Activated gamma-delta T cell (primary cell): ENCODE results near the gene RNF224.
"Not testable (repeated sequence)": the region's sequence is repeated elsewhere in the genome, so short reads cannot be mapped to it uniquely, and the experiment has no call there.

Experiments used
- DNase-seq: peaks from one replicate; lab custom pipeline; 2025; lab: John Stamatoyannopoulos, UW

Gene RNF224

DNA sequence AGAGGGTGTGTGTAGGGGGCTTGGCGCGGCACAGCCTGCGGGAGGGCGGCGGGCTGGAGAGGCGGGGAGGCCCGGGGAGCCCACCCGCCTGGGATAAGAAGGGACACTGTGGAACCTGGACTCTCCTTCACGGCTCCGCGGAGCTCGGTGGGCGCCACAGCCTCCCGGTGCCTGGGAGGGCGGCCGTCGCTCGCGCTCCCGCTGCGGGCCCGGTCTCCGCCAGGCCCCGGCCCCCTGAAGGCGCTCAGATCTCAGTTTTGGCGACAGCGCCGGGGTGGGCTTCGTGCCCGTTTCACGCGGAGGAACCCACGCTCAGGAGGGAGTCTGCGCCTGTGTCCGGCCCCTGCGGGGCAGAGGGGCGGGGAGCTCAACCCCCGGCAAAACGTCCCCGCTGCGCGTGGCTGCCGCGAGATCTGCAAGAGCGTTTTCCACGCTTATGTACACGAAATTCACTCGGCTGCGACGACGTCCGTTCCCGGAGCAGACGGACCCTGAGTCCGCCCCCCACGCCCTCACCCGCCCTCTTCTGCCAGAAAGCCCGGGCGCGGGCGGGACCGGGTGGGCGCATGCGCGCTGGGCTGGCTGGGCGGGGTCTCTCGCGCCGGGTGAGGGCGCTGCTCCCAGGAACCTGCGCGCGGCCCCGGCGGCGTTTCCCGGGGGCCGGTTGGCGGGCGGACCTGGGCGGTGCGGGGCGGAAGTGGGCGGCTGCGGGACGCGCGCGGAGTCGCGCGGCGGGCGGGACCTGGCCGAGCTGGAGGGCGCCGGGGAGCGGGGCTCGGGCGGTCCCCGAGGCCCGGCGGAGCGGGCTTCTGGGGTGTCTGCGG is 27.5 kb downstream of the RNF224 start, which contains the start of gene NELFB:
TSS of gene NELFB (plus strand) at position 704 of the 824 bp plus-strand sequence.
- peak; percentile 96 for DNase-seq

DNA sequence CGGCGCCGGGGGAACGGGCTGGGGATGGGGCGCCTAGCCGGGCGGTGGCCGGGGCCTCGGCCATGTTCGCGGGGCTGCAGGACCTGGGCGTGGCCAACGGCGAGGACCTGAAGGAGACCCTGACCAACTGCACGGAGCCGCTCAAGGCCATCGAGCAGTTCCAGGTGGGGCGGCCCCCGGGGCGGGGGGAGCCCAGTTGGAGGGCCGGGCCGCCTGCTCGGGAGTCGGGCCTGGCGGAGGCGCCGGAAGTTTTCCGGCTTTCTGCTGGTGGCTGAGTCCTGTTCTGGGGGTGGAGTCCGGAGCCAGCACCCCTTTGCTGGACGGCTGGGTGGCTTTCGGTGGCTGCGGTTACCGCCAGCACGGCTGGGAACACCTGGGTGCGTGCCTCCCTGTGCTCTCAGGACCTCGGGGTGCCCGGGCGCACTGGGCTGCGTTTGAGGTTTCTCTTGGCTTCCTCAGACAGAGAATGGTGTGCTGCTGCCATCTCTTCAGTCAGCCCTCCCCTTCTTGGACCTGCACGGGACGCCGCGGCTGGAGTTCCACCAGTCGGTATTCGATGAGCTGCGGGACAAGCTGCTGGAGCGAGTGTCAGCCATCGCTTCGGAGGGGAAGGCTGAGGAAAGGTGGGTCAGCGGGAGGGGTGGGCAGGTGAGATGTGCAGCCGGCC is 28.3 kb downstream of the RNF224 start:
- no peak for DNase-seq

DNA sequence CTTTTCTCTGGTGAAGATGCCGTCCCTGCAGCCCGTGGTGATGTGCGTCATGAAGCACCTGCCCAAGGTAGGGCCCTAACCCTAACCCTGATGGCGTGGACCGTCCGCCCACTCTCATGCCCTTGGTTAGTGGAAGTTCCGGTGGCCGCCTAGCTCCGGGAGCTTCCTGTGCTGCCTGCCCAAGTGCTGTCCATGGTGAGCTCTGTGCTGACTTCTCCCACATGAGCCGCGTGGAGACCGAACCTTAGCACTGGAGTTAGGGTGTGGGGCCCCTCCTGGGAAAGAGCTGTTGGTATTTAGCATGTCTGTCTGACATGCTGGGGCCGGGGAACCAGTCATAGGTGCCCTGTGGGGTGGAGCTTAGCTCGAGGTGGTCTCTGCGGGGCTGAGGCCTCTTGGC is 29.1 kb downstream of the RNF224 start:
- DNase-seq: no peak

DNA sequence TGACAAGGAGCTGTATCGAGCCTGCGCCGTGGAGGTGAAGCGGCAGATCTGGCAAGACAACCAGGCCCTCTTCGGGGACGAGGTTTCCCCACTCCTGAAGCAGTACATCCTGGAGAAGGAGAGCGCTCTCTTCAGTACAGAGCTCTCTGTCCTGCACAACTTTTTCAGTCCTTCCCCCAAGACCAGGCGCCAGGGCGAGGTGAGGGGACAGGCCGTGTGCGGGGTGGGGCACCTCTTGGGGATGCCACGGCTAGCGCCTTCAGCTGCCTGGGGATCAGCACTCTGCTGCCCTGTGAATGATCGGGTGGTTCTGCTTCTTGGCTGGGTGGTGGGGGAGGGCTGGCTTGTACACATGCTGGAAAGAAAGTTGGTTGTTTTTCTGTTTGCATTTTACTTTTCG is 29.6 kb downstream of the RNF224 start:
- DNase-seq: no peak

DNA sequence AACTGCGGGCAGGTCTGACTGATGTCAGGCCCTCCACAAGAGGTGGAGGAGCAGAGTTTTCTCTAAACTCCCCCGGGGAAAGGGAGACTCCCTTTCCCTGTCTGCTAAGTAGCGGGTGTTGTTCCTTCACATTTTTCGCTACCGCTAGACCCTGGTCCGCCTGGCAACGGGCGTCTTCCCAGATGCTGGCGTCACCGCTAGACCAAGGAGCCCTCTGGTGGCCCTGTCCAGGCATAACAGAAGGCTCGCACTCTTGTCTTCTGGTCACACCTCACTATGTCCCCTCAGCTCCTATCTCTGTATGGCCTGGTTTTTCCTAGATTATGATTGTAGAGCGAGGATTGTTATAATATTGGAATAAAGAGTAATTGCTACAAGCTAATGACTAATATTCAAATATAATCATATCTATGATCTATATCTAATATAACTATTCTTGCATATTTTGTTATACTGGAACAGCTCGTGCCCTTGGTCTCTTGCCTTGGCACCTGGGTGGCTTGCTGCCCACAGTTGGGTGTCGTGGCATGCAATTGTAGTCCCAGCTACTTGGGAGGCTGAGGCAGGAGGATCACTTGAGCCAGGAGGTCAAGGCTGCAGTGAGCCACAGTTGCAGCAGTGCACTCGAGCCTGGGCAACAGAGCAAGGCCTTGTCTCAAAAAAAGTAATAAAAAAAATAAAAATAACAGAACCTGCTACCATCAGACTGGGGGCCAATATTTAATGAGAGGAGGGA is 35.0 kb downstream of the RNF224 start:
- DNase-seq: not testable (repeated sequence)

DNA sequence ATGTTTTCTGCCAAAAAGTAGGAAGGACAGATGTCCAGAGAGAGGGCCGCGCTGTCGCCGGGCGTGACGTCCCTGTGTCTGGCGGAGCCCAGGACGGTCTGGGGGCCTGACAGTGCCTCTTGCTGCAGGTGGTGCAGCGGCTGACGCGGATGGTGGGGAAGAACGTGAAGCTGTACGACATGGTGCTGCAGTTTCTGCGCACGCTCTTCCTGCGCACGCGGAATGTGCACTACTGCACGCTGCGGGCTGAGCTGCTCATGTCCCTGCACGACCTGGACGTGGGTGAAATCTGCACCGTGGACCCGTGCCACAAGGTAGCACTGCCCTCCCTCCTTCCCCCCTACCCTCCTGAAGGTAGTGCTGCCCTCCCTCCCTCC is 35.6 kb downstream of the RNF224 start:
- no peak for DNase-seq

DNA sequence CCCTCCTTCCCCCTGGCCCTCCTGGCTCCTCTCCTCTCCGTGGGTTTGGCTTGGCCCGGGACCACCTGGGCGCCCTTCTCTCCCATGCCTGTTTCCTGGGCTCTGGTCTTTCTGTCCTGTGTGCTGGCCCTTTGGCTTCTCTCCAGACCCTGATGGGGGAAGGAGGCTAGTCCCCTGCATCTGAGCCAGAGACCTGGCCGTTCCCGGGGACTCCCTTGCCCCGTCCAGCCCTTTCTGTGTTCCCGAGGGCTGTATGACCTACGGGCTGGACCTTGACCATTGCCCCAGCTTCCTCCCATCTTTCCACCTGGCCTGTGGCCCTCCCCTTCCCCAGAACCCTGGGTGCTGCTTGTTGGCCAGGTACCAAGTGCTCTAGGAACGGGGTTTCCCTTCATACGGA is 36.2 kb downstream of the RNF224 start:
- no peak for DNase-seq

DNA sequence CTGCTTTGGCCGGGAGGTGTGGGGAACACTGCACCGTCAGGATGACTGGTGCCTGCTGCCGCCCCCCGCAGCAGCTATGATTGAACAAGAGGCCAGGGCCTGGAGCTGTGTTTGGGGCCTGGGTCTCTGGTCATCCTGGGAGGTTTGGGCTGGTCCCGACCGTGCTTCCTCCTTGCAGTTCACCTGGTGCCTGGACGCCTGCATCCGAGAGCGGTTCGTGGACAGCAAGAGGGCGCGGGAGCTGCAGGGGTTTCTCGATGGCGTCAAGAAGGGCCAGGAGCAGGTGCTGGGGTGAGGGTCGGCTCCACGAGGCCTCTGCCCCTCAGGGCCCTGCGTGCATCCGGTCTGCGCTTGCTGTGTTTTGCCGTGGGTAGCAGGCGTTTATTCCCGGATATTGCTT is 36.8 kb downstream of the RNF224 start:
- no peak for DNase-seq

DNA sequence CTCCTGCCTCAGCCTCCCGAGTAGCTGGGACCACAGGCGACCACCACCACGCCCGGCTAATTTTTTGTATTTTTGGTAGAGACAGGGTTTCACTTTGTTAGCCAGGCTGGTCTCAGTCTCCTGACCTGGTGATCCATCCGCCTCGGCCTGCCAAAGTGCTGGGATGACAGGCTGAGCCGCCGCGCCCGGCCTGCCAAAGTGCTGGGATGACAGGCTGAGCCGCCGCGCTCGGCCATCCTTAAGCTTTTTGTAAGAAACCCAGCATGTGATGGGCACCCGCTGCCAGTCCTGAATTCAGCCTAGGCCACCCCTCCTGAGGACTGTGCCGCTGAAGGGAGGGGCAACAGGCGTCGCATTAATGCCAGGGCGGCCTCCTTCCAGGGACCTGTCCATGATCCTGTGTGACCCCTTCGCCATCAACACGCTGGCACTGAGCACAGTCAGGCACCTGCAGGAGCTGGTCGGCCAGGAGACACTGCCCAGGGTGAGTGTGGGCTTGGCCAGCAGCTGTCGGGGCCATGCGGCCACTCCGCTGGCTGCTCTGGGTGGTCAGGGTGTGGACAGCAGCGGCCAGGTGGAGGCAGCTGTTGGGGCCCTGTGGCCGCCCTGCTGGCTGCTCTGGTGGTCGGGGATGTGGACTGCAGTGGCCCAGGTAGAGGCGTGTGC is 38.3 kb downstream of the RNF224 start:
- DNase-seq: no peak

DNA sequence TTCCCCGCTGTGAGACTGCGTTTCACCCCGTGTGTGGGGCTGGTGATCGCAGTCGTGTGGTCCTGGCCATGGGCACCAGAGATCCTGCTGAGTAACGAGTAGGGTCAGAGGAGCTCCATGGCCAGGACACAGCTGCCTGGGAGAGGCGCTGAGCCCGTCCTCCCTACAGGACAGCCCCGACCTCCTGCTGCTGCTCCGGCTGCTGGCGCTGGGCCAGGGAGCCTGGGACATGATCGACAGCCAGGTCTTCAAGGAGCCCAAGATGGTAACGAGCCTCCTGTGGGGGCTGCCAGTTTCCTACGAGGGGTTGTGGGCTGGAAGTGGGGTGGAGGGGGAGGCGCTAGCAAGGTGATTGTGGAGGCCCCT is 38.8 kb downstream of the RNF224 start:
- DNase-seq: no peak

DNA sequence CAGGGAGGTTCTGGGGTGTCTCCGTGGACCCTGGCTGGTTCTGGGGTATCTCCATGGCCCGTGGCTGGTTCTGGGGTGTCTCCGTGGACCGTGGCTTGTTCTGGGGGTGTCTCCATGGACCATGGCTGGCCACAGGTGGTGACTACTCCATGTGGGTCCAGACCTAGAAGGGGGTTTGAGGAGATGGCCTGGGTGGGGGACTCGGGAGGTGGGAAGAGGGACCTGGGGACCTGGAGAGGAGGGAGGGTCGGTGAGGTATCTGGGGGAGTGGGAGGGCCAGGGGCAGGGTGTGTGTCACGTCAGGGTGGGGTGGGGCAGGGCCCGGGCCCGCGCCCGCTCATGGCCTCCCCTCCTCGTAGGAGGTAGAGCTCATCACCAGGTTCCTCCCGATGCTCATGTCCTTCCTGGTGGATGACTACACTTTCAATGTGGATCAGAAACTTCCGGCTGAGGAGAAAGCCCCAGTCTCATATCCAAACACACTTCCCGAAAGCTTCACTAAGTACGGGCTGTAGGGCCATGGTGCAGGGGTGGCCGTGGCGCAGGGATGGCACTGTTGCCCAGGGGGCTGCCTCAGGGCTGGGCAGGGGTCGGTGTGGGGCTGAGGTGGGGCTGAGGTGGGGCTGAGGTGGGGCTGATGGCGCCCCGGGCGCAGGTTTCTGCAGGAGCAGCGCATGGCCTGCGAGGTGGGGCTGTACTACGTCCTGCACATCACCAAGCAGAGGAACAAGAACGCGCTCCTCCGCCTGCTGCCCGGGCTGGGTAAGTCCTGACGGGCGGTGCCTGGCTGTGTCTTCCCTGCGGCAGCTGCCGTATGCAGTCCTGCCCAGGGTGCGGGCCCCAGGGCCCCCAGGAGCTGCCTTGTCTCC is 39.5 kb downstream of the RNF224 start:
- DNase-seq: no peak

DNA sequence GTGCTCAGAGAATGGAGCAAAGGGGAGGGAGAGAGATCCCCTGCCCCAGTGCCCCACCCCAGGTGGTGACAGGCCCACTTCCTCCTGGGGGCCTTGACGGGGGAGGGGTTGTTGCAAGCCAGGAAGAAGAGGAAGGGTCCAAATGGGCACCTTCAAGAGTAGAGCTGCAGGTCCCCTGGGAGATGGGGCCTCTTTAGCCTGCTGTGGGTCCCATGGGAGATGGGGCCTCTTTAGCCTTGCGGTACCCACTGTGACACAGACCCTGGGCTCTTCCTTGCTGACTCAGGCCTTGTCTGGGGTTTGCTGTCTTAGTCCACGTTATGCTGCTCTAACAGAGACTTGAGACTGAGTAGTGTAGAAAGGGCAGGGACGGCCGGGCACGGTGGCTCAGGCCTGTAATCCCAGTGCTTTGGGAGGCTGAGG is 40.6 kb downstream of the RNF224 start:
- no peak for DNase-seq

DNA sequence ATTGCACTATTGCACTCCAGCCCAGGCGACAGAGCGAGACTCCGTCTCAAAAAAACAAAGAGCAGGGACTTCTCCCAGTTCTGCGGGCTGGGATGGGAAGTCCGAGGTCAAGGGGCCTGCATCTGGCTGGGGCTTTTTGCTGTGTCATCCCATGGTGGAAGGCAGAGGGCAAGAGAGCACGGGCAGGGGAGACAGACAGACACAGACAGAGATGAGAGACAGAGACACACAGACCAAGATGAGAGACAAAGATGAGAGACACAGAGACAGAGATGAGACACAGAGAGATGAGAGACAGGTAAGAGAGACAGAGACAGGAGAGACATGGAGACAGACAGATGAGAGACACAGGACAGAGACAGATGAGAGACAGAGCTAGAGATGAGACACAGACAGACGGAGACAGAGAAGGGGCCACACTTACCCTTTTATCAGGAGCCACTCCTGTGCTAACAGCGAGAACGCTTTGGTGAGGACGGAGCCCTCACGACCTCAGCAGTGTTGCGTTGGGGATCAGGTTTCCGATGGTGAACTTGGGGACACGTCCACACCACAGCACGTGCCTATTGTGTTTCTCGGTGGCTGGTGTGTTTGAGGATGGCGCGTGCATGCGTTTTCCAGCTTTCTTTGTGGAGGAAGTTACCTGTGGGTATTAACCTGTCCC is 41.4 kb downstream of the RNF224 start:
- no peak for DNase-seq

DNA sequence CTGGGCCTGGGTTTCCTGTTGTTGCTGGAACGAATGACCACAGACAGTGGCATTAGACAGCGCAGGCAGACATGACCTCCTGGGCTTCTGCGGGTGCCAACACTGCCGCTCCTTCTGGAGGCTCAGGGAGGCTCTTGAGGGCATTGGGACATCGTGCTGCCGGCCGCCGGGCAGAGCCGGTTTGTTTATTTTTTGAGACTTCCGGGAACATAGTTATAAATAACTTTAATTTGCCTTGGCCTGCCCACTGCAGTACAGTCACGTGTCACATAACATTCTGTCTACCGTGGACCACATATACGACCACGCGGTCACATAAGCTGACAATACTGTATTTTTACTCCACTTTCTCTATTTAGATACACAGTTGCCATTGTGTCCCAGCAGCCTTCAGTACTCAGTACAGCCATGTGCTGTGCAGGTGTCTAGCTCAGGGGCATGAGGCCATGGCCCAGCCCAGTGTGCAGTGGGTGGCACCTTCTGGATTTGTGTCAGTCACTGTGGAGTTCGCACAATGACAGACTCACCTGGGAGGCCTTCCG is 42.0 kb downstream of the RNF224 start:
- no peak for DNase-seq

DNA sequence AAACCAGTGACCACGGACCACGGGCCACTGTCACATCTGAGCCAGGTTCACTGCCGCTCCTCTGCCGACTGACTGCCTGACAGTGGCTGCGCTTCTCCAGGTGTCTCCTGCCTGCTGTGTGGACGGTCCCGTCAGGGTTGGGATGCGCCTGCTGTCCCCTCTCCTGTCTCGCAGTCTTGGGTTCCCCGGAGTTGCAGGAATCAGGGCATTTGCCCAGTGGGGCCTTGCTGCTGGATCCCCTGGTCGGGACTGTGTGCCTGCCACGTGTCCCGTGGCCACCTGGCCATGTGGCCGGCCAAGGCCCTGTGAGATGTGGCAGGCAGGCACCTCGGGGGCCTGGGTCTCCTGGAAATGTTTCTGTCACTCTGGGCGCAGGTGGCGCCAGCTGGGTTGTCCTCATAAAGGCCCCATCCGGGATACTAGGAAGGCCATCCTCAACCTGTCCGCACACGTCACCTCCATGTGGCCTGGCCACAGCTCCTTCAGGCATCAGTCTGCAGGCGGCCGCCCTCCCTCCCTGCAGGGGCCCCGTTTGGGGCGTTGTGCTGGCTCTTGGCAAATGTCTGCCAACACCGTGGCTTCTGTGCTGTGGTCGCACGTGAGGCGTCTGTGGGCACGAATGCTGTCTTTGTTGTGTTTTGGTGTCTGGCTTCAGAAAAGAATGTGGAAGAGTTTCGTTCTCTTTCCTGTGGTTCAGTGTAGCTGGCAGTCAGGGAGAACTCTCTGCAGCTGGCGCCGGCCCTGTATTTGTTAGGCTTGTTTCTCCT is 43.8 kb downstream of the RNF224 start:
- DNase-seq: no peak

DNA sequence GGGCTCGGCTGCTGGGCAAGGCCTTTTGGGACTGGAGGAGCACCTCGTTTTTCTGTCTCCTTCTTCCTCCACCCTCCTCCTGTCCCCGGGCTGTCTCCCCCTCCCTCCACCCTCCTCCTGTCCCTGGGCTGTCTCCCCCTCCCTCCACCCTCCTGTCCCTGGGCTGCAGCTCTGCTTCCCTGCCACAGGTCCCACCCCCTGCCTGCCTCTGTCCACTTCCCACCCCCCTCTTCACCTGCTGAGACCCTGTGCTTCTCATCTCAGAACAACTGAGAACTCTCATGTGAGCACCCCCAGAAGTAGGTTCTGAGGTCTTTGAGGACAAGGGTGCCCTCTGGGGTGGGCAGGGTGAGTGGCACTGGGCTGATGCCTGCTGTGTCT is 44.4 kb downstream of the RNF224 start:
- no peak for DNase-seq

DNA sequence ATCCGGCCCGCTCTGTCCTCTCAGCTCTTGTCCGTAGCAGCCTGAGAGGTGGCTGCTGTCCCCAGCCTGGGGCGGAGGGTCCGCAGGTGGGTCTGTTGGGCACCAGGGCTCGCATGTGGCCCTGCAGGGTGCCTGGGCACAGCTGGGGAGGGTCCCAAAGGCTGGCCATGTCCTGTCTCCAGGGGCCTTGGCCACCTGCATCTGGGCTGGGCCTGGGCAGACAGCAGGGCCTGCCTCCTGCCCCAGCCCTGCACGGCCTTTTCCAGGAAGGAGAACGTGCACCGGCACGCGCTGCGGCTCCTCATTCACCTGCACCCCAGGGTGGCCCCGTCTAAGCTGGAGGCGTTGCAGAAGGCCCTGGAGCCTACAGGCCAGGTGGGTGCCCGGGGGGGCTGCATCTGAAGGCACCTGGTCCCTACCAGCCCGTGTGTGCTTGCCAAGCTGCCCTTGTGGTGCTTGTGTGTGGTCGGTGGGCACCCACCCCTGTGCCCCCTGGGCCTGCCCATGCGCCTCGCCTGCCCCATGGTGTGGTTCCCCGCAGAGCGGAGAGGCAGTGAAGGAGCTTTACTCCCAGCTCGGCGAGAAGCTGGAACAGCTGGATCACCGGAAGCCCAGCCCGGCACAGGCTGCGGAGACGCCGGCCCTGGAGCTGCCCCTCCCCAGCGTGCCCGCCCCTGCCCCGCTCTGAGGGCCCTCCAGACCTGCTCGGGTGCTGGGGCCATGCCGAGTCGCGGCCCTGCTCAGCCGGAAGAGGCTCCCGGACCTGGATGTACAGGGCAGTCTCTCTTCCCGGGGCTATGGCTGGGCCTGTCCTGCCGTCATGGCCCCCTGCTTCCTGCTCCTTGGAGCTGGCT is 45.2 kb downstream of the RNF224 start:
- no peak for DNase-seq

DNA sequence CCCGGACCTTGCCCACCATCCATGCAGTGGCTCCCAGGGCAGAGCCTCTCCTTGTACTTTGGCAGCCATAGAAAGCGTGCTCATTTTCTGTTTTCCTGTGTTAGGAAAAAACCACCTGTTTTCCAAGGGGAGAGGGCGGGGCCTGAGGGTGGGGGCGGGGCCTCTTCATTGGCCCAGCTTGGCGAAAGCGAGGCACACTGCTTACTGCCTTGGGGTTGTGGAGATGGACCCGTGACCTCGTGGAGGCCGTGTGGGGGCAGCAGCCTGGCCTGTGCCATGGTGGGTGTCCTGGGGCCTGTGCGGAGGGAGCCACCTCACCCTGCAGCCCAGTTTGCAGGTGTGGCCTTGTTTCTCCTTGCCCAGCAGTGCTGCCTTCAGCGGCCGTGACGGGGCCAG is 45.8 kb downstream of the RNF224 start:
- no peak for DNase-seq
